Heart right ventricle (tissue), 16 donors: ENCODE results near the gene PRDX1. TPM values are rescaled to one million over a fixed set of nuclear protein-coding genes. Genes with fewer than 3 reads are reported as not detected.
"Not testable (repeated sequence)": the region's sequence is repeated elsewhere in the genome, so short reads cannot be mapped to it uniquely, and the experiment has no call there.

Source experiments
- ATAC-seq, 8 donors: fragments of 200-7000 bp; cut with Tn5 transposase; one replicate each; pipeline ENCODE4 v1.9.1; 2020; ENCODE audit warnings: mild to moderate bottlenecking in 8 of 8, moderate library complexity in 8 of 8, moderate number of reproducible peaks in 1 of 8
- DNase-seq, 2 donors: peaks; one replicate each; pipeline ENCODE4 v3.0.0-alpha.2; 2020
- H3K27ac ChIP-seq, 10 donors: fragments of 200-600 bp; sonication (generic) in 2 of 10; one replicate each; pipeline versions ENCODE4 v1.5.0 to v1.8.0; 2020 to 2022; ENCODE audit warnings: mild to moderate bottlenecking in 3 of 10
- H3K27me3 ChIP-seq, 7 donors: fragments of 200-600 bp; one replicate each; pipeline ENCODE4 v1.8.0; 2021 to 2022; ENCODE audit warnings: mild to moderate bottlenecking in 2 of 7
- H3K36me3 ChIP-seq, 9 donors: fragments of 200-600 bp; sonication (generic) in 1 of 9; one replicate each; pipeline versions ENCODE4 v1.5.0 to v1.8.0; 2020 to 2022; ENCODE audit warnings: mild to moderate bottlenecking in 2 of 9
- H3K4me1 ChIP-seq, 9 donors: fragments of 200-600 bp; sonication (generic) in 1 of 9; one replicate each; pipeline versions ENCODE4 v1.5.0 to v1.8.0; 2020 to 2022; ENCODE audit warnings: mild to moderate bottlenecking in 4 of 9
- H3K4me3 ChIP-seq, 10 donors: fragments of 200-600 bp; sonication (generic) in 2 of 10; one replicate each; pipeline versions ENCODE4 v1.5.0 to v1.8.0; 2020 to 2022; ENCODE audit warnings: mild to moderate bottlenecking in 7 of 10, moderate library complexity in 2 of 10
- H3K9me3 ChIP-seq, 11 donors: fragments of 200-600 bp in 10 of 11; sonication (generic) in 2 of 11; one replicate each; pipeline versions ENCODE4 v1.5.0 to v1.8.0; 2013 to 2022; ENCODE audit warnings: mild to moderate bottlenecking in 2 of 11, control low read depth in 1 of 11, moderate library complexity in 1 of 11
- CTCF ChIP-seq, 9 donors: fragments of 200-600 bp; sonication (generic) in 2 of 9; IDR thresholded peaks; one replicate each; pipeline versions ENCODE4 v1.5.0 to v1.8.0; 2021 to 2022; ENCODE audit warnings: antibody characterized with exemption in 9 of 9, mild to moderate bottlenecking in 5 of 9, moderate library complexity in 1 of 9
- WGBS, 2 donors: extraction: QIAGEN DNeasy Blood & Tissue Kit; methylation state at CpG; one replicate each; pipeline ENCODE4 v1.1.7; 2013; ENCODE audit warnings: inconsistent platforms in 1 of 2; 5-methylcytosine and 5-hydroxymethylcytosine counted together
- intact Hi-C, 10 donors: fragments of 100-400 bp; cut with DNase I; formaldehyde crosslinking; loops; one replicate each; pipeline versions ENCODE4 v1.11.1 to v1.14.2; 2022
- polyA plus RNA-seq, 2 donors: library from polyadenylated mRNA; stranded (reverse); fragments of 200-250 nt; gene quantifications; one replicate each; pipeline ENCODE4 v1.2.3, GENCODE V29; 2013
- total RNA-seq, 10 donors: library from RNA; stranded (reverse); fragmentation: NEBNext Ultra II Directional in 3 of 10; extraction: Animal tissue kit (Norgen Biotek cat#: 25700) in 3 of 10; gene quantifications; one replicate each; pipeline versions ENCODE4 v1.2.1 to v1.2.4, GENCODE V29; 2021 to 2023
- donor health status: Arrhythmogenic right ventricular cardiomyopathy.
- donor health status: ischemic (EF 13 %, LVEDD 7.1; RV severe dilation, severe dysfunction).
- donor health status: healthy with polysubstance abuse.
- donor health status: DM: no; HTN: yes; CAD: no.
- donor health status: DM: no; HTN: no; CAD: no.
- donor health status: ischemic (EF 25% LVEDD 6.9; RV normal size, moderate dysfunction).
- donor health status: ischemic (EF 25% LVEDD 5.7; RV mildly dilated, moderate dysfunction).
- donor health status: healthy.
- donor health status: DM: yes; HTN: yes; CAD: no.
- donor health status: Ischemic cardiomyopathy.
- donor health status: ischemic (EF 35%, LVEDD 5.7; RV mildly dilated, moderate dysfunction).
- donor health status: nonischemic (EF 11% LVEDD 7.7; RV severe dilation, severe dysfunction).
- donor health status: DM: yes; HTN: yes; CAD: no.
- donor health status: PGD.
- donor health status: ischemic (EF 29% LVEDD 5.4; RV normal size, mild dysfunction).
- donor health status: nonischemic (EF 23%, LVEDD 6.1; RV moderate dilation, normal function).

Gene PRDX1
- total and polyA plus RNA-seq, 12 donors = 212 to 610 (median 321) TPM

- Histone ChIP-seq H3K9me3 (no peaks in the 10 kb centered on the region), H3K4me1 (peaks cover 0 to 10% (median 0%) of the 10 kb centered on the region in 9 donors), H3K4me3 (no peak overlapping the region), H3K27me3 (peaks cover 0 to 7% (median 0%) of the 10 kb centered on the region in 7 donors), H3K36me3 (no peaks in the 10 kb centered on the region), H3K27ac (no peak overlapping the region)
- intact Hi-C loops = no loop called here
- no peak for ATAC-seq
- 95 to 97% methylated on average over 11 of the region's 11 CpGs for WGBS, 2 donors
- DNase-seq = no peak
- no peak for TF ChIP-seq CTCF (IDR thresholded peaks at IDR 0.05)
These were observed 9.0 kb upstream of the PRDX1 start for GRCh38 chr1:45530632-45531135.

- intact Hi-C loops = no loop called here
- DNase-seq (no peak), ATAC-seq (no peak)
- no peak for TF ChIP-seq CTCF (IDR thresholded peaks at IDR 0.05)
- WGBS, 2 donors = 88 to 96% methylated on average over 1 of the region's 1 CpG
- H3K27ac ChIP-seq = no peak overlapping the region
- peaks cover 0 to 7% (median 0%) of the 10 kb centered on the region in 7 donors for H3K27me3 ChIP-seq
- no peak overlapping the region for H3K4me3 ChIP-seq
- peaks cover 0 to 9% (median 5%) of the 10 kb centered on the region in 9 donors for H3K4me1 ChIP-seq
- H3K36me3 ChIP-seq = no peaks in the 10 kb centered on the region
- H3K9me3 ChIP-seq = no peaks in the 10 kb centered on the region
These were observed 4.5 kb upstream of the PRDX1 start for GRCh38 chr1:45526135-45526644.

- not testable (repeated sequence) for ATAC-seq, H3K9me3 ChIP-seq, H3K36me3 ChIP-seq, H3K27me3 ChIP-seq, H3K4me3 ChIP-seq, DNase-seq, H3K27ac ChIP-seq
- H3K4me1 ChIP-seq = peaks cover 2 to 26% (median 13%) of the 10 kb centered on the region in 9 donors
- WGBS, 2 donors = 87 to 90% methylated on average over 10 of the region's 10 CpGs
- intact Hi-C loops = loop anchor here in 1 of 10 donors (2.0 to 5.0 kb wide), 2 partner anchors 27 to 163 kb away; partner anchors contain the start of genes AKR1A1, GPBP1L1 and TMEM69
These were observed 2.3 kb upstream of the PRDX1 start for GRCh38 chr1:45523975-45524374.

- H3K36me3 ChIP-seq, DNase-seq, ATAC-seq, H3K27ac ChIP-seq, H3K9me3 ChIP-seq, H3K27me3 ChIP-seq, H3K4me3 ChIP-seq: not testable (repeated sequence)
- 60 to 72% methylated on average over 2 of the region's 2 CpGs for WGBS, 2 donors
- intact Hi-C loops = loop anchor here in 1 of 10 donors (2.0 to 5.0 kb wide), 2 partner anchors 27 to 164 kb away; partner anchors contain the start of genes AKR1A1, GPBP1L1 and TMEM69
- peaks cover 2 to 30% (median 18%) of the 10 kb centered on the region in 9 donors for H3K4me1 ChIP-seq
These were observed 1.8 kb upstream of the PRDX1 start for GRCh38 chr1:45523516-45523915.

- no peak for TF ChIP-seq CTCF (IDR thresholded peaks at IDR 0.05)
- Histone ChIP-seq H3K4me1 (peaks cover 2 to 37% (median 20%) of the 10 kb centered on the region in 9 donors), H3K27ac (peak overlapping the region; percentile 73 to 98 (median 93)), H3K9me3 (no peaks in the 10 kb centered on the region), H3K36me3 (peaks cover 0 to 15% (median 0%) of the 10 kb centered on the region in 9 donors), H3K27me3 (peaks cover 0 to 7% (median 0%) of the 10 kb centered on the region in 7 donors), H3K4me3 (peak overlapping the region; percentile 58 to 96 (median 86))
- DNase-seq (no peak), ATAC-seq (no peak)
- intact Hi-C loops = loop anchor here in 1 of 10 donors (2.0 to 5.0 kb wide), 2 partner anchors 28 to 165 kb away; partner anchors contain the start of genes AKR1A1, GPBP1L1 and TMEM69
- 82 to 84% methylated on average over 21 of the region's 21 CpGs for WGBS, 2 donors
These were observed 830 bp upstream of the PRDX1 start for GRCh38 chr1:45522324-45523104.

DNA sequence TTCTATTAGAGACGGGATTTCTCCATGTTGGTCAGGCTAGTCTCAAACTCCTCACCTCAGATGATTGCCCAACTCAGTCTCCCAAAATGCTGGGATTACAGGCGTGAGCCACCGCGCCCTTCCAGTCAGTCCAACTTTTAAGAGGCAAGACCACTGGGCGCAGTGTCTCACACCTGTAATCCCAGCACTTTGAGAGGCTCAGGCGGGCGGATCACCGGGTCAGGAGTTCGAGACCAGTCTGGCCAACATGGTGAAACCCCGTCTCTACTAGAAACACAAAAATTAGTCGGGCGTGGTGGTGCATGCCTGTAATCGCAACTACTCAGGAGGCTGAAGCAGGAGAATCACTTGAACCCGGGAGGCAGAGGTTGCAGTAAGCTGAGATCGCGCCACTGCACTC, 1.9 kb downstream of the PRDX1 start:
- H3K27ac ChIP-seq, H3K9me3 ChIP-seq, ATAC-seq, H3K27me3 ChIP-seq, DNase-seq: not testable (repeated sequence)
- WGBS, 2 donors = 84 to 93% methylated on average over 16 of the region's 16 CpGs
- H3K4me3 ChIP-seq = peak overlapping the region in 2 of 10 donors; percentile 88 to 96
- peaks cover 0 to 43% (median 19%) of the 10 kb centered on the region in 9 donors for H3K36me3 ChIP-seq
- intact Hi-C loops = loop anchor here in 3 of 10 donors (2.0 to 5.0 kb wide), 3 partner anchors 31 to 168 kb away; partner anchors contain the start of genes AKR1A1 (in 1 of the 3), GPBP1L1 (in 1 of the 3) and TMEM69 (in 1 of the 3)
- H3K4me1 ChIP-seq = peaks cover 2 to 55% (median 33%) of the 10 kb centered on the region in 9 donors
